HCT116 (cell line): ENCODE measurements around the gene NARS2.

Source experiments
- ATF3 ChIP-seq: IDR thresholded peaks from 2 replicates; pipeline ENCODE4 v1.6.1; 2012
- CEBPB ChIP-seq: IDR thresholded peaks from 2 replicates; pipeline ENCODE4 v1.6.1; 2012; ENCODE audit warnings: low read depth
- CTCF ChIP-seq, 3 experiments: fragments of 200-600 bp in 1 of 3; sonication (generic) in 1 of 3; IDR thresholded peaks in 2 of 3; conservative IDR thresholded peaks in 1 of 3; 2 replicates each; pipeline ENCODE4 v1.5.1; 2012 to 2017; ENCODE audit warnings: low read depth in 2 of 3, low read length in 2 of 3, antibody characterized with exemption in 1 of 3, borderline replicate concordance in 1 of 3, control low read depth in 1 of 3, mild to moderate bottlenecking in 1 of 3, mixed read lengths in 1 of 3, mixed run types in 1 of 3, moderate library complexity in 1 of 3; ENCODE audit not compliant: insufficient read depth in 1 of 3
- EZH2 ChIP-seq: fragments of 200-600 bp; sonication (generic); IDR thresholded peaks from 2 replicates; pipeline ENCODE4 v1.6.1; 2017; ENCODE audit warnings: antibody characterized with exemption, mixed run types
- JUND ChIP-seq: IDR thresholded peaks from 2 replicates; pipeline ENCODE4 v1.6.1; 2012
- MAX ChIP-seq: IDR thresholded peaks from 2 replicates; pipeline ENCODE4 v1.6.1; 2012
- POLR2A ChIP-seq: IDR thresholded peaks from 2 replicates; pipeline ENCODE4 v1.7.0; 2011; ENCODE audit warnings: borderline replicate concordance; ENCODE audit not compliant: insufficient read depth, insufficient read length; ENCODE audit errors: extremely low read depth
- REST ChIP-seq: IDR thresholded peaks from 2 replicates; pipeline ENCODE4 v1.6.1; 2012; ENCODE audit warnings: low read depth
- SP1 ChIP-seq: IDR thresholded peaks from 2 replicates; pipeline ENCODE4 v1.6.1; 2012; ENCODE audit warnings: low read depth
- SRF ChIP-seq: IDR thresholded peaks from 2 replicates; pipeline ENCODE4 v1.6.1; 2012; ENCODE audit warnings: low read depth

- no peak for TF ChIP-seq CTCF (IDR thresholded peaks at IDR 0.05 in 2 of 3, conservative IDR thresholded peaks at IDR 0.05 in 1 of 3; ENCODE audit: borderline replicate concordance in 1 of 3, insufficient read depth in 1 of 3, low read depth in 2 of 3, low read length in 2 of 3)
- TF ChIP-seq SP1 = no peak
- TF ChIP-seq MAX = no peak
- no peak for TF ChIP-seq EZH2
- no peak for TF ChIP-seq POLR2A
- no peak for TF ChIP-seq CEBPB
- TF ChIP-seq SRF = no peak
- no peak for TF ChIP-seq ATF3
- no peak for TF ChIP-seq JUND
- TF ChIP-seq REST = no peak
Observed at GRCh38 chr11:78541537-78541936, 33.1 kb downstream of the NARS2 start.
